Stimulated activated effector memory CD8-positive, alpha-beta T cell treated with anti-CD3 and anti-CD28 coated beads, Interleukin-12 subunit alpha, Interleukin-12 subunit beta, amount 100 ng/mL, for 72 hours (primary cell): ENCODE data around the gene ASIC4.

Experiments
- ATAC-seq: fragments of 150-1000 bp; cut with Tn5 transposase; 2 replicates; pipeline ENCODE4 v1.10.0; 2021
- DNase-seq, 2 donors: peaks; one replicate each; pipeline ENCODE4 v3.0.0; 2021 to 2022; ENCODE audit warnings: low spot score in 2 of 2
- H3K27ac Mint-ChIP-seq: one replicate; pipeline ENCODE4 v1.8.0; 2022; ENCODE audit warnings: mild to moderate bottlenecking, mixed read lengths
- H3K36me3 Mint-ChIP-seq: one replicate; pipeline ENCODE4 v1.8.0; 2022; ENCODE audit warnings: mild to moderate bottlenecking, mixed read lengths
- H3K4me1 Mint-ChIP-seq: one replicate; pipeline ENCODE4 v1.8.0; 2022; ENCODE audit warnings: mixed read lengths
- H3K4me3 Mint-ChIP-seq: one replicate; pipeline ENCODE4 v1.8.0; 2022; ENCODE audit warnings: mild to moderate bottlenecking, mixed read lengths
- H3K9me3 Mint-ChIP-seq: one replicate; pipeline ENCODE4 v1.8.0; 2022; ENCODE audit warnings: mixed read lengths

ASIC4 gene

GRCh38 chr2:219581346-219581745 lies 67.1 kb downstream of the ASIC4 start:
- H3K4me1 Mint-ChIP-seq: no peaks in the 10 kb centered on the region
- no peaks in the 10 kb centered on the region for H3K36me3 Mint-ChIP-seq
- H3K27ac Mint-ChIP-seq: no peak overlapping the region
- no peak for DNase-seq
- H3K9me3 Mint-ChIP-seq: no peaks in the 10 kb centered on the region
- H3K4me3 Mint-ChIP-seq: no peak overlapping the region
- no peak for ATAC-seq
